GM12878 (cell line): ENCODE measurements around the gene COL27A1. TPM values are rescaled to one million over a fixed set of nuclear protein-coding genes. Genes with fewer than 3 reads are reported as not detected.

Source experiments
- ATAC-seq: fragments of 200-7000 bp; cut with Tn5 transposase; 3 replicates; pipeline ENCODE4 v1.9.1; 2020; ENCODE audit warnings: mild to moderate bottlenecking, moderate library complexity
- BruUV-seq: library from RNA; stranded (reverse); fragments of 400-500 nt; replicated peaks from 2 replicates; lab custom pipeline; 2021; lab: Mats Ljungman, UMichigan
- CTCF ChIA-PET: fragments of 300-600 bp; sonication (Branson Sonifier 250); formaldehyde crosslinking; extraction: SDS; loops from one replicate; lab custom pipeline; 2021; ENCODE audit warnings: inconsistent platforms; lab: Yijun Ruan, JAX
- POLR2A ChIA-PET: fragments of 350-600 bp; formaldehyde crosslinking; extraction: SDS; loops from one replicate; lab custom pipeline; 2021; ENCODE audit warnings: inconsistent platforms; lab: Charles Lee
- RAD21 ChIA-PET: fragments of 300-600 bp; sonication (Branson Sonifier 250); formaldehyde crosslinking; loops from one replicate; lab custom pipeline; 2023; ENCODE audit warnings: antibody characterized with exemption; ENCODE audit not compliant: unreplicated experiment; lab: Charles Lee
- SMC1A ChIA-PET: fragments of 300-600 bp; sonication (Branson Sonifier 250); formaldehyde crosslinking; loops from one replicate; lab custom pipeline; 2023; ENCODE audit not compliant: unreplicated experiment, uncharacterized antibody; lab: Charles Lee
- DNase-seq: peaks from one replicate; pipeline ENCODE4 v3.0.0-alpha.2; 2011; ENCODE audit warnings: low read depth, low spot score
- FAIRE-seq: peaks from 3 replicates; lab custom pipeline; 2011; peaks lifted over from hg19 to GRCh38; lab: Jason Lieb, UNC
- H2AFZ ChIP-seq: 2 replicates; pipeline ENCODE4 v1.6.0; 2011; ENCODE audit warnings: low read depth, low read length, control low read depth; ENCODE audit not compliant: control insufficient read depth
- H3K27ac ChIP-seq: 2 replicates; pipeline ENCODE4 v1.5.1; 2011; ENCODE audit warnings: control low read depth; ENCODE audit not compliant: control insufficient read depth, insufficient read depth
- H3K27me3 ChIP-seq, 2 experiments: replicated peaks in 1 of 2; 2 replicates each; pipeline versions ENCODE4 v1.6.0 to v1.6.1; 2011; ENCODE audit warnings: low read length in 1 of 2; ENCODE audit not compliant: control insufficient read depth in 2 of 2, insufficient read depth in 2 of 2
- H3K36me3 ChIP-seq, 2 experiments: 2 replicates each; pipeline ENCODE4 v1.5.1; 2011; ENCODE audit warnings: low read length in 1 of 2; ENCODE audit not compliant: control insufficient read depth in 2 of 2, insufficient read depth in 2 of 2
- H3K4me1 ChIP-seq: 2 replicates; pipeline ENCODE4 v1.6.1; 2011; ENCODE audit warnings: mild to moderate bottlenecking, low read length, moderate library complexity, mixed read lengths; ENCODE audit not compliant: control insufficient read depth, insufficient read depth
- H3K4me2 ChIP-seq: 2 replicates; pipeline ENCODE4 v1.6.0; 2011; ENCODE audit warnings: control low read depth; ENCODE audit not compliant: control insufficient read depth, insufficient read depth
- H3K4me3 ChIP-seq: fragments of 200-600 bp; sonication (generic); 2 replicates; pipeline ENCODE4 v1.5.1; 2016
- H3K79me2 ChIP-seq: 2 replicates; pipeline ENCODE4 v1.6.0; 2011; ENCODE audit warnings: low read length; ENCODE audit not compliant: control insufficient read depth, insufficient read depth
- H3K9ac ChIP-seq: 2 replicates; pipeline ENCODE4 v1.8.0; 2011; ENCODE audit warnings: low read length, control low read depth, mixed read lengths; ENCODE audit not compliant: control insufficient read depth, insufficient read depth
- H3K9me3 ChIP-seq: replicated peaks from 3 replicates; pipeline ENCODE4 v1.5.1; 2011; ENCODE audit warnings: mild to moderate bottlenecking, low read length; ENCODE audit not compliant: control insufficient read depth, insufficient read depth
- H4K20me1 ChIP-seq: 2 replicates; pipeline ENCODE4 v1.6.0; 2011; ENCODE audit not compliant: control insufficient read depth, insufficient read depth
- BCL3 ChIP-seq: IDR thresholded peaks from 2 replicates; pipeline ENCODE4 v1.6.1; 2011; ENCODE audit warnings: borderline replicate concordance, low read depth, mild to moderate bottlenecking, moderate library complexity, low read length; ENCODE audit not compliant: insufficient read depth, poor library complexity, severe bottlenecking
- KDM1A ChIP-seq: fragments of 200-600 bp; sonication (generic); IDR thresholded peaks from 2 replicates; pipeline ENCODE4 v1.6.1; 2016; ENCODE audit warnings: borderline replicate concordance
- NKRF ChIP-seq: fragments of 450-650 bp; conservative IDR thresholded peaks from 2 replicates; pipeline ENCODE4 v1.6.1; 2017; ENCODE audit warnings: mild to moderate bottlenecking, moderate library complexity
- PAX5 ChIP-seq: IDR thresholded peaks from 2 replicates; pipeline ENCODE4 v1.6.1; 2011; ENCODE audit warnings: low read depth, low read length, borderline replicate concordance
- PAX8 ChIP-seq: fragments of 450-650 bp; IDR thresholded peaks from 2 replicates; pipeline ENCODE4 v1.6.1; 2017; ENCODE audit warnings: mild to moderate bottlenecking, moderate library complexity
- POLR2AphosphoS2 ChIP-seq: IDR thresholded peaks from 2 replicates; pipeline ENCODE4 v1.6.1; 2011; ENCODE audit warnings: low read depth, mild to moderate bottlenecking, low read length, improper control_type of control experiment, moderate library complexity
- RB1 ChIP-seq: fragments of 450-650 bp; formaldehyde crosslinking; IDR thresholded peaks from 2 replicates; pipeline ENCODE4 v1.6.1; 2017; ENCODE audit warnings: mild to moderate bottlenecking, borderline replicate concordance
- RCOR1 ChIP-seq: conservative IDR thresholded peaks from 2 replicates; pipeline ENCODE4 v1.6.1; 2012; ENCODE audit warnings: low read depth, low read length, improper control_type of control experiment
- RFX5 ChIP-seq: IDR thresholded peaks from 2 replicates; pipeline ENCODE4 v1.6.1; 2011; ENCODE audit warnings: low read depth, low read length, improper control_type of control experiment
- RUNX3 ChIP-seq: IDR thresholded peaks from 2 replicates; pipeline ENCODE4 v1.6.1; 2012; ENCODE audit warnings: low read length, inconsistent platforms
- SPI1 ChIP-seq: IDR thresholded peaks from 2 replicates; pipeline ENCODE4 v1.6.1; 2011; ENCODE audit warnings: low read depth, mild to moderate bottlenecking, low read length, moderate library complexity, borderline replicate concordance; ENCODE audit not compliant: insufficient read depth
- SUZ12 ChIP-seq: fragments of 200-600 bp; sonication (generic); IDR thresholded peaks from one replicate; pipeline ENCODE4 v1.6.1; 2018; ENCODE audit warnings: antibody characterized with exemption, mild to moderate bottlenecking; ENCODE audit not compliant: unreplicated experiment
- WGBS: methylation state at CpG from one replicate; pipeline ENCODE4 v1.1.6; 2016; ENCODE audit warnings: low lambda C conversion rate; ENCODE audit not compliant: insufficient replicate concordance, insufficient coverage; ENCODE audit errors: missing lambda C conversion rate; 5-methylcytosine and 5-hydroxymethylcytosine counted together
- in situ Hi-C: fragments of 300-500 bp; cut with MboI; formaldehyde crosslinking; loops from 9 replicates; pipeline ENCODE4 v1.14.3; 2018; ENCODE audit warnings: mixed read lengths
- intact Hi-C: fragments of 100-400 bp; cut with micrococcal nuclease; formaldehyde crosslinking; loops from one replicate; pipeline ENCODE4 v1.14.2; 2022; ENCODE audit not compliant: unreplicated experiment
- polyA plus RNA-seq, 11 experiments: library from polyadenylated mRNA; depleted of rRNA in 4 of 11; unstranded in 6 of 11; stranded (reverse) in 5 of 11; fragments of >200 nt; fragmentation: Nextera tagmentation in 4 of 11; fragmentation: Illumina TruSeq in 1 of 11; extraction: Ambion mirVana in 4 of 11; extraction: Trizol in 1 of 11; gene quantifications; 1 replicate in 1 of 11; 2 replicates in 10 of 11; pipeline versions ENCODE4 v1.2.1 to v1.2.3, GENCODE V29; 2011 to 2016; ENCODE audit warnings: inconsistent platforms in 2 of 11, missing spikeins in 2 of 11, low read depth in 1 of 11
- total RNA-seq, 4 experiments: library from RNA; depleted of rRNA in 3 of 4; stranded (reverse); fragments of >200 nt in 3 of 4; fragmentation: Illumina TruSeq in 1 of 4; extraction: Trizol in 1 of 4; gene quantifications; 2 replicates each; pipeline versions ENCODE4 v1.2.1 to v1.2.3, GENCODE V29; 2013 to 2021

The COL27A1 gene
- total and polyA plus RNA-seq, 10 of the 15 experiments (the other 5 are each of a cell fraction or from before 2014, with no cell fraction given), result 0.10 TPM; not detected in 9

- in situ Hi-C loops, result no loop called here
- no peaks in the 10 kb centered on the region for H3K79me2 ChIP-seq
- H2AFZ ChIP-seq, result no peak overlapping the region
- H3K27me3 ChIP-seq, result no peaks in the 10 kb centered on the region; a peak in 1 of 4 replicates
- no peak overlapping the region for H3K9ac ChIP-seq
- ATAC-seq (no peak), FAIRE-seq (no peak), DNase-seq (no peak)
- TF ChIP-seq PAX5, result no peak
- TF ChIP-seq KDM1A, result no peak
- TF ChIP-seq RUNX3, result no peak
- no peak for TF ChIP-seq BCL3
- no peak for TF ChIP-seq PAX8
- no peak for TF ChIP-seq SPI1
- no peak for TF ChIP-seq RFX5
- TF ChIP-seq RCOR1, result no peak
- no peak for TF ChIP-seq RB1
- no peak for TF ChIP-seq SUZ12
- no peak for TF ChIP-seq POLR2AphosphoS2
- no peak for TF ChIP-seq NKRF
- no TSS peak for BruUV-seq
- intact Hi-C loops, result no loop called here
- 17% methylated on average over 3 of the region's 3 CpGs for WGBS
- no peaks in the 10 kb centered on the region for H3K36me3 ChIP-seq
- no peaks in the 10 kb centered on the region for H4K20me1 ChIP-seq
- H3K4me1 ChIP-seq, result no peaks in the 10 kb centered on the region
- ChIA-PET RAD21 (no interaction called here), POLR2A (no interaction called here), CTCF (no interaction called here), SMC1A (no interaction called here)
- no peak overlapping the region for H3K4me2 ChIP-seq
- no peaks in the 10 kb centered on the region for H3K9me3 ChIP-seq
- no peak overlapping the region for H3K27ac ChIP-seq
- H3K4me3 ChIP-seq, result no peak overlapping the region
These were observed 87.9 kb downstream of the COL27A1 start for GRCh38 chr9:114243240-114243639.
